Body of pancreas (tissue), 4 donors: ENCODE measurements around the gene SNX30.

Source experiments
- POLR2A ChIP-seq, 3 donors: fragments of 450-650 bp; IDR thresholded peaks; one replicate each; pipeline ENCODE4 v1.6.1; 2016; ENCODE audit warnings: antibody characterized with exemption in 3 of 3, mild to moderate bottlenecking in 2 of 3
- TF ChIP-seq, protein P1 (sequence below), 7 experiments: fragments of 450-650 bp in 4 of 7; fragments of 200-600 bp in 3 of 7; sonication (generic) in 3 of 7; IDR thresholded peaks; one replicate each; pipeline ENCODE4 v1.5.1; 2016 to 2019; ENCODE audit warnings: antibody characterized with exemption in 7 of 7

DNA sequence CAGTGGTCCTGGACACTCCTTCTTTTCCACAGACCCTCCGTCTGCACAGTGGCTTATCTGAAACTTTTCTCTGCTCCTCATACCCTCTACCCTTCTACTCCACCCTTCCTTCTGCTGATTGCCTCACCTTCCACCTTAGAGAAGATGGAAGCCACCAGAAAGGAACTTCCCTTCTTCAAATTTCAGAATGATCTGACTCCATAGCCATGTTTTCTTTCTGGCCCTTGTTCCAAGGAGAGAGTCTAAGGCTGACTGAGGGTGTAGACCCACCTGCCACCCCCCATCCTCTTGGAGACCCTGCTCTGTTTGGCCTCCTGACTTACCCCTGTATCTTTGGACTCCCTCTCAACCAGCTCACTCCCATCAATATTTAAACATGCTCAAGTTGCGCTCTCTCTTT is 7.4 kb downstream of the SNX30 start:
- TF ChIP-seq, protein P1, sequence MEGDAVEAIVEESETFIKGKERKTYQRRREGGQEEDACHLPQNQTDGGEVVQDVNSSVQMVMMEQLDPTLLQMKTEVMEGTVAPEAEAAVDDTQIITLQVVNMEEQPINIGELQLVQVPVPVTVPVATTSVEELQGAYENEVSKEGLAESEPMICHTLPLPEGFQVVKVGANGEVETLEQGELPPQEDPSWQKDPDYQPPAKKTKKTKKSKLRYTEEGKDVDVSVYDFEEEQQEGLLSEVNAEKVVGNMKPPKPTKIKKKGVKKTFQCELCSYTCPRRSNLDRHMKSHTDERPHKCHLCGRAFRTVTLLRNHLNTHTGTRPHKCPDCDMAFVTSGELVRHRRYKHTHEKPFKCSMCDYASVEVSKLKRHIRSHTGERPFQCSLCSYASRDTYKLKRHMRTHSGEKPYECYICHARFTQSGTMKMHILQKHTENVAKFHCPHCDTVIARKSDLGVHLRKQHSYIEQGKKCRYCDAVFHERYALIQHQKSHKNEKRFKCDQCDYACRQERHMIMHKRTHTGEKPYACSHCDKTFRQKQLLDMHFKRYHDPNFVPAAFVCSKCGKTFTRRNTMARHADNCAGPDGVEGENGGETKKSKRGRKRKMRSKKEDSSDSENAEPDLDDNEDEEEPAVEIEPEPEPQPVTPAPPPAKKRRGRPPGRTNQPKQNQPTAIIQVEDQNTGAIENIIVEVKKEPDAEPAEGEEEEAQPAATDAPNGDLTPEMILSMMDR (IDR thresholded peaks at IDR 0.05), result no peak
- no peak for TF ChIP-seq POLR2A (IDR thresholded peaks at IDR 0.05)
